NCI-H748 (cell line): ENCODE data around the gene HDGFL3.
"Not testable (repeated sequence)": the region's sequence is repeated elsewhere in the genome, so short reads cannot be mapped to it uniquely, and the experiment has no call there.

ENCODE experiments used
- DNase-seq: peaks from one replicate; lab custom pipeline; 2025; ENCODE audit not compliant: unreplicated experiment; lab: John Stamatoyannopoulos, UW

The HDGFL3 gene

GRCh38 chr15:83198476-83198875, 9.1 kb downstream of the HDGFL3 start:
- no peak for DNase-seq

GRCh38 chr15:83194528-83194927, 13.1 kb downstream of the HDGFL3 start:
- no peak for DNase-seq

GRCh38 chr15:83193721-83194120, 13.9 kb downstream of the HDGFL3 start:
- no peak for DNase-seq

- no peak for DNase-seq
Measured at GRCh38 chr15:83192742-83193141, 14.9 kb downstream of the HDGFL3 start.

- DNase-seq = no peak
Measured at GRCh38 chr15:83190450-83190849, 17.2 kb downstream of the HDGFL3 start.

- DNase-seq = no peak
Measured at GRCh38 chr15:83185561-83185960, 22.1 kb downstream of the HDGFL3 start.

- DNase-seq = no peak
Measured at GRCh38 chr15:83178869-83179325, 28.7 kb downstream of the HDGFL3 start.

- DNase-seq = no peak
Measured at GRCh38 chr15:83178390-83178789, 29.2 kb downstream of the HDGFL3 start.

GRCh38 chr15:83174891-83175290, 32.7 kb downstream of the HDGFL3 start:
- no peak for DNase-seq

GRCh38 chr15:83170474-83171165, 37.0 kb downstream of the HDGFL3 start:
- no peak for DNase-seq

GRCh38 chr15:83169576-83169975, 38.0 kb downstream of the HDGFL3 start:
- not testable (repeated sequence) for DNase-seq

GRCh38 chr15:83166830-83167229, 40.8 kb downstream of the HDGFL3 start:
- no peak for DNase-seq

GRCh38 chr15:83166218-83166617, 41.4 kb downstream of the HDGFL3 start:
- DNase-seq = no peak

GRCh38 chr15:83164771-83165404, 42.7 kb downstream of the HDGFL3 start:
- DNase-seq = no peak

- DNase-seq = no peak
Measured at GRCh38 chr15:83164111-83164770, 43.4 kb downstream of the HDGFL3 start.

GRCh38 chr15:83163032-83163431, 44.6 kb downstream of the HDGFL3 start:
- DNase-seq = no peak

- DNase-seq = no peak
Measured at GRCh38 chr15:83160741-83161140, 46.9 kb downstream of the HDGFL3 start.

GRCh38 chr15:83158393-83158792, 49.2 kb downstream of the HDGFL3 start:
- DNase-seq = no peak

GRCh38 chr15:83155942-83156341, 51.7 kb downstream of the HDGFL3 start:
- no peak for DNase-seq

- DNase-seq = no peak
Measured at GRCh38 chr15:83153288-83153687, 54.3 kb downstream of the HDGFL3 start.

- DNase-seq = no peak
Measured at GRCh38 chr15:83144771-83145170, 62.9 kb downstream of the HDGFL3 start.

- not testable (repeated sequence) for DNase-seq
Measured at GRCh38 chr15:83142151-83142550, 65.5 kb downstream of the HDGFL3 start.
